Adrenal gland (tissue), 5 donors: ENCODE measurements around the gene COL4A1.

Experiments
- POLR2A ChIP-seq, 2 donors: fragments of 450-650 bp; IDR thresholded peaks; one replicate each; pipeline ENCODE4 v1.6.1; 2017; ENCODE audit warnings: antibody characterized with exemption in 2 of 2, mild to moderate bottlenecking in 2 of 2, moderate library complexity in 1 of 2
- TF ChIP-seq, protein P1 (sequence below), 6 experiments: fragments of 450-650 bp in 4 of 6; fragments of 200-600 bp in 2 of 6; sonication (generic) in 1 of 6; IDR thresholded peaks; 1 replicate in 5 of 6; 2 replicates in 1 of 6; pipeline versions ENCODE4 v1.5.1 to v1.8.0; 2016 to 2021; ENCODE audit warnings: antibody characterized with exemption in 6 of 6, mild to moderate bottlenecking in 2 of 6, moderate library complexity in 1 of 6
- donor health status: DM: no; HTN: no; CAD: no.

DNA sequence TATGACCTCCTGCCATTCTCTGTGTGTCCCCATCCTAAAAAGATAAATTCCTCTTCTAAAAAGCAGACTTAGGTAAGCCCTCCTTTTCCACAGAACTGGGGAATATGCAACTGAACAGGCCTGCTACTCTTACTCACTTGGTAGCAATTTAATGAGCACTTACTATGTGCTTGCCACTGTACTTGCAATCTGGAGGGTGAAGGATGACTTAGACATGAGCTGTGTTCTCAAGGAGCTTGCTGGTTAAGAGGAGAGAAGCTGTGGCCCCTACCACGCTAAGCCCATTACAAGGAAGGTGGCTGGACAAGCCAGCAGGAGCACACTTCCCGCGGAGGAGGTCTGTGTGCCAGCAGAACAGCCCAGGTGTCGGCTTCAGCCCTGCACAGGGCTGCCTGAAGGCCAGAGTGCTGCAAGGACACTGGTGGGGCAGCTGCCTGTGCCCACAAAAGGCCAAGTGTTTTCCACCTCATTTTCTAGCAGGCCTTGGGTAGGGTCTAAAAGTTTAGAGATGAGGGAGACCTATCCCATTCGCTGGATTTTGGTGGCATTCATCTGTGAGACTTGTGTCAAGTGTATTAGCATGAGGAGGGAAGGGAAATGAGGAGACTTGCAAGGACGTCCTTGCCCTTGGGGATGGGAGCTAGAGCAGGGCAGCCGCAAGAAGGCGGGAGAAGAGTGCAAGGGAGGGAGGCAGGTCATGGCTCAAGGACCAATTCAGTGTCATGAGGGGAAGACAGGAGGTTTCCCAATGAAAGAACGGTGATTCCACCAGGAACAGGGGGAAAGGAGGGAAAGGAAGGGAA lies 52.0 kb downstream of the COL4A1 start:
- TF ChIP-seq, protein P1, sequence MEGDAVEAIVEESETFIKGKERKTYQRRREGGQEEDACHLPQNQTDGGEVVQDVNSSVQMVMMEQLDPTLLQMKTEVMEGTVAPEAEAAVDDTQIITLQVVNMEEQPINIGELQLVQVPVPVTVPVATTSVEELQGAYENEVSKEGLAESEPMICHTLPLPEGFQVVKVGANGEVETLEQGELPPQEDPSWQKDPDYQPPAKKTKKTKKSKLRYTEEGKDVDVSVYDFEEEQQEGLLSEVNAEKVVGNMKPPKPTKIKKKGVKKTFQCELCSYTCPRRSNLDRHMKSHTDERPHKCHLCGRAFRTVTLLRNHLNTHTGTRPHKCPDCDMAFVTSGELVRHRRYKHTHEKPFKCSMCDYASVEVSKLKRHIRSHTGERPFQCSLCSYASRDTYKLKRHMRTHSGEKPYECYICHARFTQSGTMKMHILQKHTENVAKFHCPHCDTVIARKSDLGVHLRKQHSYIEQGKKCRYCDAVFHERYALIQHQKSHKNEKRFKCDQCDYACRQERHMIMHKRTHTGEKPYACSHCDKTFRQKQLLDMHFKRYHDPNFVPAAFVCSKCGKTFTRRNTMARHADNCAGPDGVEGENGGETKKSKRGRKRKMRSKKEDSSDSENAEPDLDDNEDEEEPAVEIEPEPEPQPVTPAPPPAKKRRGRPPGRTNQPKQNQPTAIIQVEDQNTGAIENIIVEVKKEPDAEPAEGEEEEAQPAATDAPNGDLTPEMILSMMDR (IDR thresholded peaks at IDR 0.05) = no peak
- no peak for TF ChIP-seq POLR2A (IDR thresholded peaks at IDR 0.05)
